K562 (cell line): ENCODE results near the gene TFCP2. TPM values are rescaled to one million over a fixed set of nuclear protein-coding genes. Genes with fewer than 3 reads are reported as not detected.
A peak's percentile ranks its signal among the peaks of the same experiment; 100 is the strongest.

Experiments used
- AFF4 ChIP-seq: sonication (generic); formaldehyde crosslinking; IDR thresholded peaks from 2 replicates; pipeline ENCODE4 v1.8.0; 2023; ENCODE audit warnings: mild to moderate bottlenecking, missing genetic modification reagents
- CBX1 ChIP-seq: sonication (generic); IDR thresholded peaks from 2 replicates; pipeline ENCODE4 v1.6.1; 2016; ENCODE audit warnings: antibody characterized with exemption, low read depth, mild to moderate bottlenecking
- CTCF ChIP-seq, 3 experiments: IDR thresholded peaks in 2 of 3; conservative IDR thresholded peaks in 1 of 3; 2 replicates each; pipeline ENCODE4 v1.5.1; 2011 to 2012; ENCODE audit warnings: low read length in 3 of 3, mild to moderate bottlenecking in 3 of 3, control low read depth in 2 of 3, improper control_type of control experiment in 1 of 3, inconsistent platforms in 1 of 3, low read depth in 1 of 3, mixed read lengths in 1 of 3, moderate library complexity in 1 of 3; ENCODE audit not compliant: insufficient read depth in 2 of 3
- EGR1 ChIP-seq: fragments of 450-650 bp; conservative IDR thresholded peaks from 2 replicates; pipeline ENCODE4 v1.6.1; 2017; ENCODE audit warnings: mild to moderate bottlenecking
- IRF9 ChIP-seq: fragments of 450-650 bp; IDR thresholded peaks from 2 replicates; pipeline ENCODE4 v1.6.1; 2016; ENCODE audit warnings: missing biosample characterization, missing genetic modification characterization
- MYC ChIP-seq, 2 experiments: fragments of 250-450 bp in 1 of 2; sonication (Bioruptor Pico) in 1 of 2; IDR thresholded peaks; 2 replicates each; pipeline versions ENCODE4 v1.5.1 to v1.6.1; 2012 to 2021; ENCODE audit warnings: low read depth in 2 of 2, borderline replicate concordance in 1 of 2, improper control_type of control experiment in 1 of 2, low read length in 1 of 2, mild to moderate bottlenecking in 1 of 2, moderate library complexity in 1 of 2
- PML ChIP-seq: IDR thresholded peaks from 2 replicates; pipeline ENCODE4 v1.6.1; 2012; ENCODE audit warnings: low read length, inconsistent platforms
- POLR2A ChIP-seq: fragments of 450-650 bp; conservative IDR thresholded peaks from 2 replicates; pipeline ENCODE4 v1.6.1; 2016
- RBBP5 ChIP-seq: fragments of 200-600 bp; sonication (generic); IDR thresholded peaks from 2 replicates; pipeline ENCODE4 v1.6.1; 2012; ENCODE audit warnings: borderline replicate concordance, mild to moderate bottlenecking, low read length, control low read depth, inconsistent platforms; ENCODE audit not compliant: insufficient read depth, poor library complexity, severe bottlenecking
- SAP30 ChIP-seq: fragments of 200-600 bp; sonication (generic); IDR thresholded peaks from 2 replicates; pipeline ENCODE4 v1.6.1; 2012; ENCODE audit warnings: borderline replicate concordance, low read depth, mild to moderate bottlenecking, moderate library complexity, low read length, control low read depth, inconsistent platforms; ENCODE audit not compliant: insufficient read depth, poor library complexity, severe bottlenecking
- SIN3A ChIP-seq, 2 experiments: fragments of 150-350 bp in 1 of 2; IDR thresholded peaks; 2 replicates each; pipeline ENCODE4 v1.6.1; 2011 to 2016; ENCODE audit warnings: borderline replicate concordance in 2 of 2, low read depth in 2 of 2, low read length in 2 of 2, mild to moderate bottlenecking in 2 of 2, moderate library complexity in 2 of 2; ENCODE audit not compliant: control insufficient read depth in 1 of 2
- SP1 ChIP-seq: sonication (generic); formaldehyde crosslinking; IDR thresholded peaks from 2 replicates; pipeline ENCODE4 v1.8.1; 2022; ENCODE audit warnings: mild to moderate bottlenecking, missing genetic modification reagents
- ZBTB7A ChIP-seq: IDR thresholded peaks from 2 replicates; pipeline ENCODE4 v1.6.1; 2011; ENCODE audit warnings: low read depth, mild to moderate bottlenecking, low read length, moderate library complexity, borderline replicate concordance; ENCODE audit not compliant: control insufficient read depth
- ZNF24 ChIP-seq: fragments of 450-650 bp; IDR thresholded peaks from 2 replicates; pipeline ENCODE4 v1.6.1; 2016
- ZNF717 ChIP-seq: fragments of 250-450 bp; sonication (Bioruptor Pico); IDR thresholded peaks from 2 replicates; pipeline ENCODE4 v1.5.0; 2021
- polyA plus RNA-seq, 8 experiments: library from polyadenylated mRNA; depleted of rRNA in 4 of 8; stranded (reverse) in 5 of 8; unstranded in 3 of 8; fragments of >200 nt; fragmentation: Nextera tagmentation in 2 of 8; fragmentation: Illumina TruSeq in 1 of 8; extraction: Ambion mirVana in 2 of 8; extraction: Trizol in 1 of 8; gene quantifications; 2 replicates each; pipeline versions ENCODE4 v1.2.1 to v1.2.3, GENCODE V29; 2011 to 2014; ENCODE audit warnings: inconsistent platforms in 1 of 8, missing spikeins in 1 of 8
- total RNA-seq, 7 experiments: library from RNA; depleted of rRNA in 6 of 7; stranded (reverse); fragments of >200 nt in 6 of 7; fragmentation: Illumina TruSeq in 2 of 7; extraction: Trizol in 2 of 7; gene quantifications; 2 replicates each; pipeline versions ENCODE4 v1.2.1 to v1.2.3, GENCODE V29; 2011 to 2021; ENCODE audit warnings: low replicate concordance in 1 of 7
- TF ChIP-seq, protein P1 (sequence below), 2 experiments: fragments of 450-650 bp; conservative IDR thresholded peaks; 2 replicates each; pipeline ENCODE4 v1.6.1; 2017; ENCODE audit warnings: mild to moderate bottlenecking in 2 of 2, moderate library complexity in 2 of 2

TFCP2 gene
- total and polyA plus RNA-seq, 9 of the 15 experiments (the other 6 are each of a cell fraction or from before 2014, with no cell fraction given), result 8.0 to 38.9 (median 19.3) TPM

DNA sequence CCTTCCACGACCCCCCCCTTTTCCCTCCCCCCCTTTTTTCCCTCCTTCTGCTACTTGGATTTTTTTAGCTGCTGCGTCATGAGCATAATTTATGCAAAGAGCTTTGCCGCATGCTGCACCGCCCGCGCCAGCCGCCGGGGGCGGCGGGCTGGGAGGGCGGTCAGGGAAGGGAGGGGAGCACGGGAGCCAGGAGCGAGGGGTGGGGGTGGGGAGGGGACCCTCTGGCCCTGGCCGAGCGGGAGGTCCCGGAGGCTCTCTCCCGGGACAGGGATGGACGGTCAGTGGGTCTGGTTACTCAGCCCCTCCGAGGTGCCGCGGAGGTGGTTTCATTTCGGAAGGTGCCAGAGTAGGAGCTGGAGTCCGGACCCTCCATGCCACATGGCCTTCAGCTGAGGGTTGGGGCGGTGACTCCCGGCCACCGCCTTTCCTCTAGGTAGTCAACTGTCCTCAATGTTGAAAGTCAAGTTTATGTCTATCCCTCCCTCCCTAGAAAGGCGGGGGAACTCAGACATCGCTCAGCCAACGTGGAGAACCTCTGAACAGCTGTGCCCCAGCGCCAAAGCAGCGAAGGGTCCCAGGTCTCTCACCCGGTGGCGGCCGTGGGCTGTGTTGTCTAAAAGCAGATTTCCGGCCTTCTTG, 45.2 kb upstream of the TFCP2 start, which contains the start of gene POU6F1 (continued):
- TF ChIP-seq RBBP5 (peak; percentile 20), CTCF (IDR thresholded peaks at IDR 0.05 in 2 of 3, conservative IDR thresholded peaks at IDR 0.05 in 1 of 3; ENCODE audit: insufficient read depth in 2 of 3, low read depth in 1 of 3, low read length in 3 of 3) (peak; percentile 37 to 63 (median 52); a peak in 4 of 6 replicates), PML (0 out of 2 replicates have a peak, but pooled peaks have one; percentile 19), MYC (IDR thresholded peaks at IDR 0.05; ENCODE audit: low read depth, low read length) (peak; percentile 91), MYC (CRISPR knock-in tag; IDR thresholded peaks at IDR 0.05; ENCODE audit: borderline replicate concordance, low read depth) (peak; percentile 42; the same call in 1 of the 2 replicates), AFF4 (CRISPR knock-in tag) (peak; percentile 54; the same call in 1 of the 2 replicates), EGR1 (peak; percentile 81), IRF9 (no peak), POLR2A (peak; percentile 72), ZBTB7A (peak; percentile 86), ZNF24 (no peak), ZNF717 (CRISPR knock-in tag) (no peak), SAP30 (peak; percentile 47), SP1 (CRISPR knock-in tag) (0 out of 2 replicates have a peak, but pooled peaks have one; percentile 25), CBX1 (0 out of 2 replicates have a peak, but pooled peaks have one; percentile 6), SIN3A (IDR thresholded peaks at IDR 0.05; ENCODE audit: borderline replicate concordance in 2 of 2, control insufficient read depth in 1 of 2, low read depth in 2 of 2, low read length in 2 of 2) (peak in 1 of 2 experiments; percentile 42; a peak in 1 of 4 replicates)
- TF ChIP-seq, protein P1, sequence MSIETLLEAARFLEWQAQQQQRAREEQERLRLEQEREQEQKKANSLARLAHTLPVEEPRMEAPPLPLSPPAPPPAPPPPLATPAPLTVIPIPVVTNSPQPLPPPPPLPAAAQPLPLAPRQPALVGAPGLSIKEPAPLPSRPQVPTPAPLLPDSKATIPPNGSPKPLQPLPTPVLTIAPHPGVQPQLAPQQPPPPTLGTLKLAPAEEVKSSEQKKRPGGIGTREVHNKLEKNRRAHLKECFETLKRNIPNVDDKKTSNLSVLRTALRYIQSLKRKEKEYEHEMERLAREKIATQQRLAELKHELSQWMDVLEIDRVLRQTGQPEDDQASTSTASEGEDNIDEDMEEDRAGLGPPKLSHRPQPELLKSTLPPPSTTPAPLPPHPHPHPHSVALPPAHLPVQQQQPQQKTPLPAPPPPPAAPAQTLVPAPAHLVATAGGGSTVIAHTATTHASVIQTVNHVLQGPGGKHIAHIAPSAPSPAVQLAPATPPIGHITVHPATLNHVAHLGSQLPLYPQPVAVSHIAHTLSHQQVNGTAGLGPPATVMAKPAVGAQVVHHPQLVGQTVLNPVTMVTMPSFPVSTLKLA (conservative IDR thresholded peaks at IDR 0.05), result peak; percentile 69 to 74; a peak in 3 of 4 replicates
